Kidney epithelial cell (primary cell): ENCODE measurements around the gene ALDH7A1. TPM values are rescaled to one million over a fixed set of nuclear protein-coding genes. Genes with fewer than 3 reads are reported as not detected.

Experiments used
- DNase-seq: peaks from one replicate; pipeline ENCODE4 v3.0.0-alpha.2; 2010; ENCODE audit warnings: low read depth
- H3K27me3 ChIP-seq: 2 replicates; pipeline ENCODE4 v1.6.0; 2011; ENCODE audit warnings: low read length; ENCODE audit not compliant: control insufficient read depth, insufficient read depth
- H3K36me3 ChIP-seq: 2 replicates; pipeline ENCODE4 v1.5.1; 2011; ENCODE audit warnings: low read length; ENCODE audit not compliant: control insufficient read depth, insufficient read depth
- H3K4me3 ChIP-seq: 2 replicates; pipeline ENCODE4 v1.5.1; 2011; ENCODE audit warnings: low read depth, mild to moderate bottlenecking, control low read depth, low read length
- total RNA-seq: library from RNA; depleted of rRNA; stranded (reverse); fragments of >200 nt; gene quantifications from 2 replicates; pipeline ENCODE4 v1.2.3, GENCODE V29; 2015
- TF ChIP-seq, protein P1 (sequence below): IDR thresholded peaks from 2 replicates; pipeline ENCODE4 v1.5.1; 2011; ENCODE audit warnings: mild to moderate bottlenecking, moderate library complexity, low read length, control low read depth, inconsistent platforms; ENCODE audit not compliant: insufficient read depth, poor library complexity, severe bottlenecking

ALDH7A1 gene
- total RNA-seq, 1 donor from 2014 or later: 35.2 TPM

DNA sequence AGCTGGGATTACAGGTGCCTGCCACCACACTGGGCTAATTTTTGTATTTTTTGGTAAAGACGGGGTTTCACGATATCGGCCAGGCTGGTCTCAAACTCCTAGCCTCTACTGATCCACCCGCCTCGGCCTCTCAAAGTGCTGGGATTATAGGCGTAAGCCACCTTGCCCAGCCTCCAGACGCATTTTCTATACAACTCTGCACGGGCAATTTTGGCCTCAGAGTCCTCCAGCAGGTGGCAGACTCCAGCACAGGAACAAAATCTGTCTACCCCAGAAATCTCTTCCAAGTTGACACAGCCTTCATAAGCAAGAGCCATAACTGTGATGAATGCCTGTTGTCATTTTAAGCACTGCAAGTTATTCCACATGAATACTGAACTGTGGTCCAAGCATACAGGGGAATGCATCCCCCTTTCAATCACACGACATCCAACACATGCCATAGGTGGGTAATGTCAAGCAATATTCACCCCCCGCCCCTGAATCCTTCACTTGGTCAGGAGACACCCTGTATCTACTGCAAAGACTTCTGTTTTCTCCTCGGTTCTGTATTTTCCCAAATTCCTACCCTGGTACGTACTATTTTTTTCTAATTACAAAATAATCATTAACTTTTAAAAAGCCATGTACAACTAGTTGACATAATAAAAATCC is 50.8 kb downstream of the ALDH7A1 start:
- H3K27me3 ChIP-seq: no peaks in the 10 kb centered on the region
- TF ChIP-seq, protein P1, sequence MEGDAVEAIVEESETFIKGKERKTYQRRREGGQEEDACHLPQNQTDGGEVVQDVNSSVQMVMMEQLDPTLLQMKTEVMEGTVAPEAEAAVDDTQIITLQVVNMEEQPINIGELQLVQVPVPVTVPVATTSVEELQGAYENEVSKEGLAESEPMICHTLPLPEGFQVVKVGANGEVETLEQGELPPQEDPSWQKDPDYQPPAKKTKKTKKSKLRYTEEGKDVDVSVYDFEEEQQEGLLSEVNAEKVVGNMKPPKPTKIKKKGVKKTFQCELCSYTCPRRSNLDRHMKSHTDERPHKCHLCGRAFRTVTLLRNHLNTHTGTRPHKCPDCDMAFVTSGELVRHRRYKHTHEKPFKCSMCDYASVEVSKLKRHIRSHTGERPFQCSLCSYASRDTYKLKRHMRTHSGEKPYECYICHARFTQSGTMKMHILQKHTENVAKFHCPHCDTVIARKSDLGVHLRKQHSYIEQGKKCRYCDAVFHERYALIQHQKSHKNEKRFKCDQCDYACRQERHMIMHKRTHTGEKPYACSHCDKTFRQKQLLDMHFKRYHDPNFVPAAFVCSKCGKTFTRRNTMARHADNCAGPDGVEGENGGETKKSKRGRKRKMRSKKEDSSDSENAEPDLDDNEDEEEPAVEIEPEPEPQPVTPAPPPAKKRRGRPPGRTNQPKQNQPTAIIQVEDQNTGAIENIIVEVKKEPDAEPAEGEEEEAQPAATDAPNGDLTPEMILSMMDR: peak; percentile 56
- no peak for DNase-seq

DNA sequence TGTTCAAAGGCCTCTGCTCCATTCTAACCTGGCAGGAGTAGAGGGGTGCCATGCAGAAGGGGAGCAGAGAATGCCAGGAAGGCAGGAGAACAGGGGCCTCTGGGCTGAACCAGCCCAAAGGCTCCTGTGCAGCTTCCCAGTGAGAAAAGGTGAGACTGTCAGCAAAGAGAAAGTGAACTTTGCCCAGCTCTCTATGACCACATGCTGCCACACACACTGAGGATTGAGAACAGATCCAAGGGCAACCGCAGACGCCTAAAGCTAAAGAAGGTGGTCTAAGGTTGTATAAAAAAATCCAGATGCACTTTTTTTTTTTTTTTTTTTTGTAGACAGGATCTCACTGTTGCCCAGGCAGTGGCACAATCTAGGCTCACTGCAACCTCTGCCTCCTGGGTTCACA is 51.4 kb downstream of the ALDH7A1 start:
- TF ChIP-seq, protein P1: no peak
- no peaks in the 10 kb centered on the region for H3K27me3 ChIP-seq
- no peaks in the 10 kb centered on the region for H3K36me3 ChIP-seq
- no peak overlapping the region for H3K4me3 ChIP-seq
- DNase-seq: no peak

More for the DNA sequence above, 50.8 kb downstream of the ALDH7A1 start:
- H3K36me3 ChIP-seq: no peaks in the 10 kb centered on the region
- no peak overlapping the region for H3K4me3 ChIP-seq

DNA sequence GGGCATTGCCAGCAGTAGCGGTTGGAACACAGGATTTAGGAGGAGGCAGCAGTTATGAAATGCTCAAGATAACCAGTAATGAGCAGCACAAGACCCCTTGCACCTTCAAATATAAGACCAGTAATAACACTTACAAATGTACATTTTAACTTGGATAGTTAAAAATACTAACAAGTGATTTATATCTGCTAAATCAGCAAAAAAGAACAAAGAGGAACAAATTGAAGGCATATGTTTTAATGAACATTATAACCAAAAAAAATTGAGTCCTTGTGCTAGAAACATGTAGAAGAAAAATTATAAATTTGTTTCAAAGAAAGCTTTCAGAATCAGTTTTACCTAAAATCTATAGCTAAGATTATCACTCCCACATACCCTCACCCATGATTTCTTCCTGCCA is 52.0 kb downstream of the ALDH7A1 start:
- Histone ChIP-seq H3K36me3 (no peaks in the 10 kb centered on the region), H3K4me3 (no peak overlapping the region), H3K27me3 (no peaks in the 10 kb centered on the region)
- no peak for DNase-seq
- TF ChIP-seq, protein P1: no peak

DNA sequence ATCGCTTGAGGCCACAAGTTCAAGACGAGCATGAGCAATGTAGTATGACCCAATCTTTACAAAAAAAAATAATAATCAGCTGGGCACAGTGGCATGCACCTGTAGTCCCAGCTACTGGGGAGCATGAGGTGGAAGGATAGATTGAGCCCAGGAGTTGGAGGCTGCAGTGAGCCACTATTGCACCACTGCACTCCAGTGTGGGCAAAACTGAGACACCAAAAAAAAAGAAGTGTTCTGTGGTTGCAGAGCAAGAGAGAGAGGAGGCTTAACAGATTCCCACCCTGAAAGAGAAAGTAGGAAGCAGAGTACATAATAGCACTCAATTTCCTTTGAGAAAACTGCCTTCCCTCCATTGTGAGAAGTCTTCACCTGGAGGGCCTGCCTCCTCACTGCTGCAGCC is 52.6 kb downstream of the ALDH7A1 start:
- no peak for DNase-seq
- TF ChIP-seq, protein P1: no peak
- Histone ChIP-seq H3K36me3 (no peaks in the 10 kb centered on the region), H3K27me3 (no peaks in the 10 kb centered on the region), H3K4me3 (no peak overlapping the region)

DNA sequence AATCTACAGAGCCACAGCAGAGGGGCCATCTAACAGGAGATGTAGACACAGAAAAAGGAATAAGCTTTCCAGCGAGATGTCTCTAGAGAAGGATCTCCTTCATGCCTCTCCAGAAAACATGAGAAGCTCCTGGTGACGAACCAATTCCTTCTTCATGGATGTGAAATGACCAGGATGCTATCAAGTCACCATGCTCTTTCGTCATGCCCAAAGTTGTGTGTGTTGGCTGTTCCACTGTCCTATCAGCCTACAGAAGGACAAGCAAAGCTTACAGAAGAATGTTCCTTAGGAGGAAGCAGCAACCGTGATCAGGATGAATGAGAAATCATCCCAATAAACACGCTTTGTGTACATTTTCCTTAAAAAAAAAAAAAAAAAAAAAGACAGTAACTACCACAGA is 54.4 kb downstream of the ALDH7A1 start:
- no peak for DNase-seq
- TF ChIP-seq, protein P1: no peak
- no peak overlapping the region for H3K4me3 ChIP-seq
- no peaks in the 10 kb centered on the region for H3K36me3 ChIP-seq
- H3K27me3 ChIP-seq: no peaks in the 10 kb centered on the region

DNA sequence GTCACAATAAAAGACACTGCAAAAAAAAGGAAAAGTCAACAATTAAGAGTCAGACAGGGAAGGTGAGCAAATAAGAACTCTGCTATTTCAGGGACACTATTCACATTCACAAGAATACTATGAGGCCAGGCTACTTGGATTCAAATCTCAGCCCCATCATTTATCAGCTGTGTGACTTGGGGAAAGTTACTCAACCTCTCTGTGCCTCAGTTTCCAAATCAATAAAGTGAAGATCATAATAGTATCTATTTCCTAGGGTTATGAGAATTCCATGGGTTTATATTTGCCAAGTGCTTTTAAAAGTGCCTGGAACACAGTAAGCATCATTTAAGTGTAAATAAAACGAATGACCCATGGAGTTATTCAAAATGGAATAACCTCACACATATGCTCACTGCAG is 56.4 kb downstream of the ALDH7A1 start:
- no peak for DNase-seq
- TF ChIP-seq, protein P1: no peak
- Histone ChIP-seq H3K27me3 (no peaks in the 10 kb centered on the region), H3K36me3 (no peaks in the 10 kb centered on the region), H3K4me3 (no peak overlapping the region)
